Activated CD8-positive, alpha-beta memory T cell treated with anti-CD3 and anti-CD28 coated beads for 1 hour (primary cell): ENCODE measurements around the gene PKHD1.
"Not testable (repeated sequence)": the region's sequence is repeated elsewhere in the genome, so short reads cannot be mapped to it uniquely, and the experiment has no call there.

ENCODE experiments used
- DNase-seq, 2 donors: peaks; one replicate each; pipeline ENCODE4 v3.0.0-alpha.2; 2020; ENCODE audit warnings: low read depth in 1 of 2; ENCODE audit errors: extremely low read depth in 1 of 2

PKHD1 gene

GRCh38 chr6:51865996-51866395 lies 221.4 kb downstream of the PKHD1 start:
- DNase-seq = no peak

GRCh38 chr6:51865176-51865575 lies 222.2 kb downstream of the PKHD1 start:
- no peak for DNase-seq

- DNase-seq = no peak
Measured at GRCh38 chr6:51857134-51857533, 230.3 kb downstream of the PKHD1 start.

- DNase-seq = no peak
Measured at GRCh38 chr6:51856508-51856907, 230.9 kb downstream of the PKHD1 start.

GRCh38 chr6:51855310-51856082 lies 231.9 kb downstream of the PKHD1 start:
- no peak for DNase-seq

- no peak for DNase-seq
Measured at GRCh38 chr6:51854876-51855275, 232.5 kb downstream of the PKHD1 start.

- no peak for DNase-seq
Measured at GRCh38 chr6:51854347-51854746, 233.1 kb downstream of the PKHD1 start.

- DNase-seq = not testable (repeated sequence)
Measured at GRCh38 chr6:51853109-51853508, 234.3 kb downstream of the PKHD1 start.

GRCh38 chr6:51846531-51846930 lies 240.9 kb downstream of the PKHD1 start:
- no peak for DNase-seq

- DNase-seq = no peak
Measured at GRCh38 chr6:51844336-51844735, 243.1 kb downstream of the PKHD1 start.

GRCh38 chr6:51843456-51844056 lies 243.9 kb downstream of the PKHD1 start:
- DNase-seq = no peak

- no peak for DNase-seq
Measured at GRCh38 chr6:51842804-51843378, 244.5 kb downstream of the PKHD1 start.

- DNase-seq = no peak
Measured at GRCh38 chr6:51842061-51842803, 245.2 kb downstream of the PKHD1 start.

- no peak for DNase-seq
Measured at GRCh38 chr6:51841626-51842025, 245.8 kb downstream of the PKHD1 start.

- no peak for DNase-seq
Measured at GRCh38 chr6:51839726-51840374, 247.6 kb downstream of the PKHD1 start.

- DNase-seq = no peak
Measured at GRCh38 chr6:51830666-51831065, 256.7 kb downstream of the PKHD1 start.

GRCh38 chr6:51827580-51827979 lies 259.8 kb downstream of the PKHD1 start:
- no peak for DNase-seq

GRCh38 chr6:51824940-51825339 lies 262.5 kb downstream of the PKHD1 start:
- DNase-seq = no peak

GRCh38 chr6:51820555-51820954 lies 266.9 kb downstream of the PKHD1 start:
- no peak for DNase-seq

- DNase-seq = no peak
Measured at GRCh38 chr6:51818520-51819022, 268.8 kb downstream of the PKHD1 start.

- DNase-seq = no peak
Measured at GRCh38 chr6:51817832-51818231, 269.6 kb downstream of the PKHD1 start.
